GM18499 (cell line): ENCODE measurements around the gene NTF3.

ENCODE experiments used
- ATAC-seq: cut with Tn5 transposase; IDR thresholded peaks from one replicate; pipeline ENCODE4 v1.9.1; 2021; ENCODE audit warnings: moderate number of reproducible peaks; ENCODE audit not compliant: insufficient read depth, unreplicated experiment

The NTF3 gene

GRCh38 chr12:5484426-5484825 lies 52.5 kb downstream of the NTF3 start:
- ATAC-seq: no peak

- ATAC-seq: no peak
Observed at GRCh38 chr12:5485454-5485853, 53.5 kb downstream of the NTF3 start.

- no peak for ATAC-seq
Observed at GRCh38 chr12:5487076-5487475, 55.2 kb downstream of the NTF3 start.

- no peak for ATAC-seq
Observed at GRCh38 chr12:5487948-5488625, 56.2 kb downstream of the NTF3 start.

GRCh38 chr12:5488626-5488955 lies 56.7 kb downstream of the NTF3 start:
- ATAC-seq: no peak

GRCh38 chr12:5489017-5489416 lies 57.1 kb downstream of the NTF3 start:
- no peak for ATAC-seq

GRCh38 chr12:5489760-5490406 lies 58.0 kb downstream of the NTF3 start:
- ATAC-seq: no peak

- ATAC-seq: no peak
Observed at GRCh38 chr12:5492562-5492961, 60.7 kb downstream of the NTF3 start.

- no peak for ATAC-seq
Observed at GRCh38 chr12:5493018-5493417, 61.1 kb downstream of the NTF3 start.

- no peak for ATAC-seq
Observed at GRCh38 chr12:5494343-5494742, 62.4 kb downstream of the NTF3 start.

- ATAC-seq: no peak
Observed at GRCh38 chr12:5497329-5498053, 65.6 kb downstream of the NTF3 start.

- no peak for ATAC-seq
Observed at GRCh38 chr12:5498076-5498475, 66.2 kb downstream of the NTF3 start.

GRCh38 chr12:5498806-5499205 lies 66.9 kb downstream of the NTF3 start:
- ATAC-seq: no peak

- ATAC-seq: no peak
Observed at GRCh38 chr12:5499566-5500330, 67.8 kb downstream of the NTF3 start.

- ATAC-seq: no peak
Observed at GRCh38 chr12:5500331-5500659, 68.4 kb downstream of the NTF3 start.

- ATAC-seq: no peak
Observed at GRCh38 chr12:5503774-5504173, 71.9 kb downstream of the NTF3 start.

- no peak for ATAC-seq
Observed at GRCh38 chr12:5505116-5505515, 73.2 kb downstream of the NTF3 start.

GRCh38 chr12:5505751-5506150 lies 73.8 kb downstream of the NTF3 start:
- no peak for ATAC-seq

- ATAC-seq: no peak
Observed at GRCh38 chr12:5506295-5506694, 74.4 kb downstream of the NTF3 start.

GRCh38 chr12:5506821-5507231 lies 74.9 kb downstream of the NTF3 start:
- no peak for ATAC-seq

- ATAC-seq: no peak
Observed at GRCh38 chr12:5507401-5507935, 75.6 kb downstream of the NTF3 start.
